ENCODE results near the gene GFY. TPM values are rescaled to one million over a fixed set of nuclear protein-coding genes. Genes with fewer than 3 reads are reported as not detected.

The GFY gene
- total and polyA plus RNA-seq, 9 of the 15 experiments (the other 6 are each of a cell fraction or from before 2014, with no cell fraction given), result 0.06 to 0.40 (median 0.19) TPM; not detected in 3

GRCh38 chr19:49451430-49452181, 26.4 kb downstream of the GFY start, which contains the start of gene PIH1D1 (continued):
- TF ChIP-seq ADNP (tag; IDR thresholded peaks at IDR 0.05), result peak; percentile 100; the same call in 1 of the 2 replicates
- TF ChIP-seq, protein P1, sequence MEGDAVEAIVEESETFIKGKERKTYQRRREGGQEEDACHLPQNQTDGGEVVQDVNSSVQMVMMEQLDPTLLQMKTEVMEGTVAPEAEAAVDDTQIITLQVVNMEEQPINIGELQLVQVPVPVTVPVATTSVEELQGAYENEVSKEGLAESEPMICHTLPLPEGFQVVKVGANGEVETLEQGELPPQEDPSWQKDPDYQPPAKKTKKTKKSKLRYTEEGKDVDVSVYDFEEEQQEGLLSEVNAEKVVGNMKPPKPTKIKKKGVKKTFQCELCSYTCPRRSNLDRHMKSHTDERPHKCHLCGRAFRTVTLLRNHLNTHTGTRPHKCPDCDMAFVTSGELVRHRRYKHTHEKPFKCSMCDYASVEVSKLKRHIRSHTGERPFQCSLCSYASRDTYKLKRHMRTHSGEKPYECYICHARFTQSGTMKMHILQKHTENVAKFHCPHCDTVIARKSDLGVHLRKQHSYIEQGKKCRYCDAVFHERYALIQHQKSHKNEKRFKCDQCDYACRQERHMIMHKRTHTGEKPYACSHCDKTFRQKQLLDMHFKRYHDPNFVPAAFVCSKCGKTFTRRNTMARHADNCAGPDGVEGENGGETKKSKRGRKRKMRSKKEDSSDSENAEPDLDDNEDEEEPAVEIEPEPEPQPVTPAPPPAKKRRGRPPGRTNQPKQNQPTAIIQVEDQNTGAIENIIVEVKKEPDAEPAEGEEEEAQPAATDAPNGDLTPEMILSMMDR (IDR thresholded peaks at IDR 0.05 in 2 of 3, conservative IDR thresholded peaks at IDR 0.05 in 1 of 3; ENCODE audit: insufficient read depth in 2 of 3, low read depth in 1 of 3, low read length in 3 of 3), result peak in 1 of 3 experiments; percentile 34; a peak in 2 of 6 replicates
- TF ChIP-seq GABPA (tag; conservative IDR thresholded peaks at IDR 0.05; ENCODE audit: low read depth), result peak; percentile 98
- 0 out of 2 replicates have a peak, but pooled peaks have one; percentile 34 for TF ChIP-seq KDM2B (CRISPR knock-in tag; IDR thresholded peaks at IDR 0.05)
- peak in 1 of 2 experiments; percentile 61 for TF ChIP-seq AFF1 (IDR thresholded peaks at IDR 0.05; ENCODE audit: low read depth in 1 of 2, partially characterized antibody in 2 of 2)
- peak; percentile 79; the same call in 1 of the 2 replicates for TF ChIP-seq ELF2 (CRISPR knock-in tag; IDR thresholded peaks at IDR 0.05)
- TF ChIP-seq USF1 (CRISPR knock-in tag; IDR thresholded peaks at IDR 0.05), result no peak
- TF ChIP-seq JUND (IDR thresholded peaks at IDR 0.05; ENCODE audit: borderline replicate concordance, low read depth, low read length), result peak; percentile 64; the same call in 1 of the 2 replicates
- no peak for TF ChIP-seq JUND (tag; IDR thresholded peaks at IDR 0.05; ENCODE audit: borderline replicate concordance, low read depth, low read length)
- no peak for TF ChIP-seq TCF7 (IDR thresholded peaks at IDR 0.05; ENCODE audit: borderline replicate concordance)
- peak; percentile 91 for TF ChIP-seq GTF3C2 (IDR thresholded peaks at IDR 0.05; ENCODE audit: borderline replicate concordance, extremely low read depth, insufficient read length)
- TF ChIP-seq, protein P2, sequence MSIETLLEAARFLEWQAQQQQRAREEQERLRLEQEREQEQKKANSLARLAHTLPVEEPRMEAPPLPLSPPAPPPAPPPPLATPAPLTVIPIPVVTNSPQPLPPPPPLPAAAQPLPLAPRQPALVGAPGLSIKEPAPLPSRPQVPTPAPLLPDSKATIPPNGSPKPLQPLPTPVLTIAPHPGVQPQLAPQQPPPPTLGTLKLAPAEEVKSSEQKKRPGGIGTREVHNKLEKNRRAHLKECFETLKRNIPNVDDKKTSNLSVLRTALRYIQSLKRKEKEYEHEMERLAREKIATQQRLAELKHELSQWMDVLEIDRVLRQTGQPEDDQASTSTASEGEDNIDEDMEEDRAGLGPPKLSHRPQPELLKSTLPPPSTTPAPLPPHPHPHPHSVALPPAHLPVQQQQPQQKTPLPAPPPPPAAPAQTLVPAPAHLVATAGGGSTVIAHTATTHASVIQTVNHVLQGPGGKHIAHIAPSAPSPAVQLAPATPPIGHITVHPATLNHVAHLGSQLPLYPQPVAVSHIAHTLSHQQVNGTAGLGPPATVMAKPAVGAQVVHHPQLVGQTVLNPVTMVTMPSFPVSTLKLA (conservative IDR thresholded peaks at IDR 0.05), result peak; percentile 66 to 92; a peak in 3 of 4 replicates
- peak; percentile 73; the same call in 1 of the 2 replicates for TF ChIP-seq CREM (IDR thresholded peaks at IDR 0.05; ENCODE audit: low read depth)
- TF ChIP-seq RBM14 (IDR thresholded peaks at IDR 0.05; ENCODE audit: borderline replicate concordance, insufficient read depth, low read depth, low read length), result no peak
